ENCODE data around the gene AGAP1.

Gene AGAP1

DNA sequence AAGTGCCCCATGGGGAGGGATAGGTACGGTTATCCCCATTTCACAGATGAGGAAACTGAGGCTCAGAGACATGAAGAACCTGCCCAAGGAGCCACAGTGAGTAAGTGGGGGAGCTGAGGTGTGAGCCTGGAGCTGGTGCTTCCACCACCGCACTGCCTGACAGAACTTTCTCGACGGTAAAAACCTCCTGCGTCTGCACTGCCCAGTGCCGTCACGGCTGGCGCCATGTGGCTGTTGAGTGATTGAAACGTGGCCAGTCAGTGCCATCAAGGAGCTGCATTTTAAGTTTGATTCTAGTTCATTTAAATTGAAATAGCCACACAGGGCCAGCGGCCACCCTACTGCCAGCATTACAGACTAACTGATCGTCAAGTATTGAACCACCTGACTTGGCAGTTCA lies 217.1 kb downstream of the AGAP1 start:
- no peak for DNase-seq (ENCODE audit: low read depth in 2 of 2)

DNA sequence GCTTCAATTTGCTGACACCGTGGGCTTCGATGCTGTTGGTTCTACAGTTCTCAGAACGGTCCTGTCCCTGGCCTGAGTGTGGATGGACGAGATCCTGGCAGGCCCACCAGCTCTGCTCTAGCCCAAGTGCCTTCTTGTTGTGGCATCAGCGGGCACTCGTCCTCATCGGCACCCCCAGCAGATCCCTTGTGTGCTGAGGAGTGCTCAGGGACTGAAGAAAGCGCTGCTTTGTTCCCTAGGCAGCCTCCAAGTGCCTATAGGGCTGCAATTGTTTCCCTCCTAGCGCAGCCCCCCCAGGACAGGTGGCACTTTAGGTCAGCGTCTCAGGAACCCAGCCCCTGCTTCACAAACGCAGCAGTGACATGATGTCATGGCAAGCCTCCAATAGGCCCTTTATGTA lies 217.7 kb downstream of the AGAP1 start:
- no peak for DNase-seq (ENCODE audit: low read depth in 2 of 2)

DNA sequence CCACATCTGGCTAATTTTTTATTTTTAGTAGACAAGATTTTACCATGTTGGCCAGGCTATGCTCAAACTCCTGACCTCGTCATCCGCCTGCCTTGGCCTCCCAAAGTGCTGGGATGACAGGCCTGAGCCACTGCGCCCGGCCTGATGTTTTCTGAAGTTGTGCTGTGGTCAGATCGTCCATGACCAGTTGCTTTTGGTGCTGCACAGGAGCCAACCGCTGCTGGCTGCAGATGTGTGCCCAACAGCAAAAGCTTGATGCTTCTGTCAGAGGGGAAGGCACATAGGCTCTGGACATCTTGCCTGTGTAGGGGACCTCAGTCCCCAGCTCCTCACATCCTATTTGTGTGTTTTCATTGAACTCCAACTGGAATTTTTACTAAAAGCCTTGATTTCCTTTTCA lies 218.3 kb downstream of the AGAP1 start:
- DNase-seq (ENCODE audit: low read depth in 2 of 2): no peak

DNA sequence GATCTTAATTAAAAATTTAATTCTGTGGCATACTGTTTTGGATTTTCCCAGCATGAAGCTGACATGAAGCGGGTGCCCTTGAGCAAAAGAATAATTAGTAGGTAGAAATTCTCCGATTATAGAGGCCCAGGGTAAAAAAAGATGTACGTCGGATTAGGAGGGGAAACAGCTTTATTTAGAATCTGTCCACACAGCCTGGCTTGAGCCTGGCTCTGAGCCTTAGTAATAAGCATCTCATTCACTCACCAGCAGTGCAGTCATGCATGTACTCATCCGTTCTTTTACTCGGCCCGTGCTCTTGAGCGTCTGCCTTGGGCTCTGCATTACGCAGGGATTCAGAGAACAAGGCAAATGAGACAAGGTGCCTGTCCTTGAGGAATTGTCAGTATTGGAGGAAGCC lies 219.3 kb downstream of the AGAP1 start:
- no peak for DNase-seq (ENCODE audit: low read depth in 2 of 2)

DNA sequence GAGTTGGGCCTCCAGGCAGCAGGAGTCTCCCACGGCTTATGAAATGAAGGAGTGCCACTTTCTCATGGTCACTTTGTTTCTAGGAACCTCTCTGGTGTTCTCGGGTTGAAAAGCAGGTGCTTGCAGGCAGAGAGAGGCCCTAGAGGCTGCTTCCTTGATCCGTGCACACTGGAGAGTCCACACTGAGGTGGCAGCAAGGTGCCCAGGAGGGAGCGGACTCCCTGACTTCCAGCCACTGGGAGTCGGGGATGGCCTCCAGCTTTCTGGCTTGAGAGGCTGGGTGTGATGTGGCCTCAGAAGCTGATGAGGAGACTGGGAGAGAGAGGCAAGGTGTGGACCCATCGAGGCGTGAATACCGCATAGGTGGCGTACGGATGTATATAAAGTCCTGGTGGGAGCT lies 221.8 kb downstream of the AGAP1 start:
- no peak for DNase-seq (ENCODE audit: low read depth in 2 of 2)

DNA sequence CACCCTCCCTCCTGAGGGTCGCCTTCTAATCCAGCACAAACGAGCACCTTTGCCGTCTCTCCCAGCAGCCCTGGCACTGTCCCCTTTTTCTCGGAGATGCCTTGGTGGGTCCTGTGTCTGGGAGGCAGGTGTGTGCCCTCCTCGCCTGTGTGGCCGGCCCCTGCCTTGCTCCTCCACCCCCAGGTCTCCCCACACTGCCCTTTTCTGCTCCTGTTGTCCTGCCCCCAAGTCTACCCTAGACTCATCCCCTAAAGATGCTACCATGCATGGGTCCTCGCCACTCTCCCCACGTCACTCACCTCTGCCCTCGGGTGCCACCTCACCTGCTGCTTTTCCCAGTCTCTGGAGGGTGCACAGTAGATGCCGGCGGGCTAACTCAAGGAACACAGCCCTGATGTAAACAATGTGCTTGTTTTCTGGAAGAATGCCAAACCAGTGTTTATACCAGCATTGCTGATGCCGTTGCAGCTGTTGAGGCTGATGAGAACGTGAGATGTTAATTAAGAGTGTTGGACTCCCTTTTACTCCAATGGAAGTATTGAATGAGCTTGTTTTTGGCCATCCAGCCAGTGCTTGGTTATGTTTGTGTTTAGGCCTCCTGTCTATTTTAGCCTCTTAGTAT lies 223.1 kb downstream of the AGAP1 start:
- no peak for DNase-seq (ENCODE audit: low read depth in 2 of 2)

DNA sequence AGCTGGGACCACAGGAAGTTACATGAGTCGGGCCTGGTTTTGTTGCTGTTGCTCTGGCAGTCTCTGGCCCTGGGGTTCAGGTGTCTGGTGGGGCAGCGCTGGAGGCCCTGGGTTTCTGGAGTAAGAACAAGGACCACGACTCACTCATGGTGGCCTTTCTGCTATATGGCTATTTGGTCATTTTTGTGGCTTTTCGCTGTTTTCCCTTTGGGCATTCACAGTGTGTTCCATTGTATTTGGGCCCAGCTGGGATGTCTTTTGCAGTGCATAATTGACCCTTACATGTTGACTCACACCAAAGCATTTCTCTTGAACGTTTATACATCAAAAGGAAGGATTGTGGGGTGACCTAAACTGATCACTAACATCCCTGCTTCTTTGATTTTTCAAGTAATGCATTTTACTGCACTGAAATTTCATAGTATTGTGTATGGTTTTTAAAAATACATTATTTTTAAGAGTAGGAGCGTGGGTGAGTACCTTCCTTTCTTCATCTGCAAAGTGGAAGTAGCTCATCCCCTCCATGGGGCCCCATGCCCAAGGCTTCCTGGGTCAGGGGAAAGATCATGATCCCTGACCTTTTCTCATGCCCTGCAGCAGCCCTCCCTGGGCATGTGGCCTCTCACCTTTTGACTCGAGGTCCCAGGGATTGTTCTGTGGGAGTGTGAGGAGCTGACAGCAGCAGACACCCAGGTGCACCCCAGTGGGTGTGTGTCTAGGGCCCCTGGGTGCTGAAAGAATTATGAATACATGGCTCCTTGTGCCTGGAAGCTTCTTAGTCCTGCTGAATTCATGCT lies 225.5 kb downstream of the AGAP1 start:
- no peak for DNase-seq (ENCODE audit: low read depth in 2 of 2)

DNA sequence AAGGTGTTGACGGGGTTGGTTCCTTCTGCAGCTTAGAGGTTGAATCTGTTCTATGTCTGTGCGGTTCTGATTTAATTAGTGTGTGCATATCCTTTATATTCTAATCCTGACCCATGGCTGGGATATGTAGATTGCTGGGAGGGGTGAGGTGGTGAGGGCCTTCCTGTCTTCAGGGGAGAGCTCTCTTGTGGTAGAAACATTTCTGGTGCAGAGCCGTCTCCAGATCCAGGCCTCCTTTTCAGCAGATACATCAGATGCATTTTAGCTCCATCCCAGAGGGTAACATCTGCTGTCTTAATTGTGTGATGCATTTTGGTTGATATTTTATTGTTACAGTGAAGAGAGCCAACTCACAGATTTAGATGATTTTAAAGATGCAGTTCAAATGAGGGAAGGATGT lies 227.8 kb downstream of the AGAP1 start:
- no peak for DNase-seq (ENCODE audit: low read depth in 2 of 2)

DNA sequence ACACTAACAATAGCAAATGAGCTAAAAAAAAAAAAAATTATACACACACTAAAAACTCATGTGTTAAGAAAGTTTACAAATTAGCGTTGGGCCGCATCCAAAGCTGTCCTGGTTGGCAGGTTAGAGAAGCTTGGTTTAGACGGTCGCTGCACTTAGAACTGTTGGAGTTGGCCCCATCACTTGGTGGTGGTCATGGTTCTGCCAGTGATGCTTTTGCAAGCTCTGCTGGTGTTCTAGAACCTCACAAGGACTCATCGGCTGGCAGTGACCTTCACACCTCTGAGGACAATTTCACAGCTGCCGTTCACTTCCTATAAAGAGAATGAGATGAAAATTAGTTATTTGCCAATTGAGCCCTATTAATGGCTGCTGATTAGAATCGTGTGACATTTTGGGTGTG lies 229.0 kb downstream of the AGAP1 start:
- DNase-seq (ENCODE audit: low read depth in 2 of 2): no peak

DNA sequence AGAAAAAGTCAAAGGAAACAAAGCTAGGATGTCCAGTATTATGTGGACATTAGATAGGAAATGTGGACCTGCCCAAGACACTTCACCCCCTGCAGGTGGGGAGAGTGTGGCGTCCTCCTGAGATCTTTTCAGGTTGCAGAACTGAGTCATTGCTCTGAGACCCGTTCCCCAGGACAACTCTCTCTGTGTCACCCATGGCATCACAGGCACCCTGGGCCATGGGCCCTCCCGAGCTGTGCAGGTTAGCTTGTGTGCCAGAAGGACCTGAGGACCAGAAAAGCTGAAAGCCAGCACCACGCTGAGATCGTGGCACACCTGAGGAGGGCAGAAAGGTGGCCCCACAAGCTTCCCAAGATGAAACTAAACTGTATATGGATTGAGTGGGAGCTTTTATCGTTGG lies 229.5 kb downstream of the AGAP1 start:
- no peak for DNase-seq (ENCODE audit: low read depth in 2 of 2)

DNA sequence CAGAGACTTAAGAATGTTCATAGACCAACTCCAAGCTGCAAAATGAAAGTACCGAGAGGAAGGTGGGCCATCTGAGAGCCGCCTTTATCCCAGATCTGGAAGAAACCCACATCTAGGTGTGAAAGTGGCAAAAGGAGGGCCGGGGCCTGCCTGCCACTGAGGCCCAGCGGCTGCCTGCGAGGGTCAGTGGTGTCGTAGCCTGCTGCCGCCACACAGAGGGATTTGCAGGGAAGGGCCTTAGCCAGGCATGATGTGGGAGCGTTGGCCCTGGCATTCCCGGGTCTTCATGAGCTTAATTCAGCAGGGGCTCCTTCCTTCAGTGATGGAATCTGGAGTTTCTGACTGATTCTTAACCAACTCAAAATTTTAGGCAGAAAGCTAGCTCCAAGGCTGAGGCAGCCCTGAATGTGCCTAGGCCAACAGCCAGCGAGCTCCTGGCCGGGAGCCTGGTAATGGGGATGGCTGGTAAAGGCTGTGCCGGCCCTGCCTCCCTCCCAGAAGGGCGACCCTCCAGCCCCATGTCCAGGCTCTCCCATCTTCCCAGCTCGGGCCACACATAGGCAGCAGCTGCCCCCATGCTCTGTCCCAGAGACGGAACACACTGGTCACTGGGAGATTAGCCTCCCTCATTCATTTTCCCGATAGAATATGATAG lies 230.1 kb downstream of the AGAP1 start:
- no peak for DNase-seq (ENCODE audit: low read depth in 2 of 2)

DNA sequence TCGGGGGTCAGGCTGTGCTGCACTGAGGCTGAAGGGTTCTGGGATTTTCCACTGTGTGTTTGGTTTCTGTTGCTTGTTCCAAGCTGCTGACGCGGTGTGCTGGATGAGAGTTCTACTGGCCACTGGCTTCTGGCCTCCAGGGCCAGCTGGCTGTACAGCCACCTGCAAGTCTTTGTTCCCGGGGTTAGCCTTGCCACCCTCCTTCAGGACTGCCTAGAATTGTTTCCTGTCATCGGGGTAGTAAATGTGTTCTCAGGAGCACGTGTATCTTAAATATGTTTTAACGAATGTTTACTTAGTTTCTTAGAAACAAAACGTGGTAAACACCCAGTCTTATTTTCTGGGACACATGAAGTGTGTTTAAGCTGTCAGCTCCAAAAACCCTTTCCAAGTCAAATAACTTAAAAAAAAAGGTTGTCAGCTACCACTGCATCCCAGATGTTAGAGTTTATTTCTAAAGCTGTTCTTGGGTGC lies 231.2 kb downstream of the AGAP1 start:
- no peak for DNase-seq (ENCODE audit: low read depth in 2 of 2)

DNA sequence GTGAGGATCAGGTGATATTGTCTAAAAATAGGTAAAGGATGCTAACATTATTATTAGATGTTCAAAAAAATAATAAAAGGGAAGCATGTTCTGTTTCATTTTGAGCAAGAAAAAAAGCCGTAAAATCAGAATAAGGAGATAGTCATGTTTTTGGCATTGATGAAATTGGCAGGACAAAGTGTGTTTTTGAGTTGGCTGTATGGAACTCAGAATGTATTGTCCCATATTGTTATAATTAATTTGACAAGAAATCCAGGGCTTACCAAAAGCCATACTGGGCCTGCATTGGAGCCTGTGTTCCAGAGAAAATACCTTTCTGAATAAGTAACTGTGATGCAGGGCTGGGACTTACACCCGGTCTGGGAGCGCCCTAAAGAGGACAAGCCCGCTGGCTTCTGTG lies 232.0 kb downstream of the AGAP1 start:
- no peak for DNase-seq (ENCODE audit: low read depth in 2 of 2)

DNA sequence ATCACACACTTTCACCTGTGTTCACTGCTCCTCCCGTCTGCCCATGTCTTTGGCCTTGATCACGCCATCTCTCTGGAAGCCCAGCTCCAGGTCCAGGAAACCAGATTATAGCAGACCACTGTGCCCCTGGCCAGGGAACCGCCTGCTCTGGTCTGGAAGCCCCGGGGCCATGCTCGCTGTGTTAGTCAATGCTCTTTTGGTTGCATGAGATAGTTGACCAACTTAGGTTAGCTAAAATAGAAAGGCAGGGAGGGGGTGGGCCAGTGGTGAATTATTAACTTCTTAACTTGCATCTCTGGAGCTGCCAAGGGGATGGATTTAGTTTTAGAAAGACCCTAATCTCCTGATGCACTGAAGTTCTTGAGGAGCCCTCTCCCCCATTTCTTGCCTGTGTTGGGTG lies 232.7 kb downstream of the AGAP1 start:
- no peak for DNase-seq (ENCODE audit: low read depth in 2 of 2)

DNA sequence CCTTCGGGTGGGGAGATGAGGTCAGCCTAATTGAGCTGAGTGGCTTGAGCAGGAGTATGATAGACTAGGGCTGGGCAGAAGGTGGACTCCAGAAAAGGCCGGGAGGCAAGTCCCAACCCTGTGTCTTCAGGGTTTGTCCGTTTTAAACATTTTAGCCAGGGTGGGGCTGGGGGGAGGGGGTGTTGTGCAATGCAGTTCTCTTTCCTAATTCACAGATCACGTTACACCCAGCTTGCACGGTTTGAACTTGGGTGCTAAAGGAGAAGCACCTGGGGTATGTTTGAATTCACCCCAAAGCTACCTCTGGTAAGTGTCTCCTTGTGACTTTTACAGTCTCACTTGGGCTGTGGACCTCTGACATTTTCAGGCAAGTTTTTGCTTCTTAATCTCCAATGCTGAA lies 233.3 kb downstream of the AGAP1 start:
- DNase-seq (ENCODE audit: low read depth in 2 of 2): no peak

DNA sequence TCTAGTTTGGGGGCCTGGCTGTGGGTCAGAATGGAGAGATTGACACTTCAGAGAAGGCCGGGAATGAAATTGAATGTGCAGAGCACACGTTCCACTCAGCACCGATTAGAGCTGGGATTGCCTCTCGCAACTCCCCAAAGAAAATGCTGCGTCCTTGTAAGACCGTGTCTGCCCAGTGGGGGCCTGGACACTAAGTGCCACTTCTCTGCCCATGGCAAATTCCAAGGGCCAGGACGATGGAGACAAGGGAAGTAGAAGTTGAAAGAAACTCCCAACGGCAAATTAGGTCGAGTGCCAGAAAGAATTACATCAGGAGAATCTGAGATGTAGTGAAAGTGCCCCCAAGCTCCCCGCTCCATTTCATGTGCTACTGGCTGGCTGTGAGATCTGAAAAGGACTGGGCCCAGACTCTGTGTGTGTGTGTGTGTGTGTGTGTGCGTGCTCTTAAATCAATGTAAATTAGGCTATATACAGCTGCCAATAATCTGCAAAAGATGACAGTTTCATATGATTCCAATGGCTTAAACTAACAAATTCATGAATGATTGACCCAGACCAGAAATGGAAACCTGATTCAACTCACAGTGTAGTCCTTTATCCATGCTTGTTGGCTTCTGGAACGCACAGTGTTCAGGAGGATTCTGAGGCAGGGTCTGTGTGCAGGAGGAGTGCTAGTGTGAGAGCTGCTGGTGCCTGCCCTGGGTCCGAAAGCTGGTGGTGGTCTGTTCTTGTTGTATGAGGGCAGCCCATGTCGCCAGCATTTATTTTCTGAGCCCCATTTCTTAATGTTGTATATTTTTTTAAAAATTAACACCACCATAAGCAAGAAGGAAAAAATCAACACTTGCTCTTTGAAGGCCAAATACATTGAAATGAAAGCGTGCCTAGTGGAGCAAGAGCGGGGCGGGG lies 234.3 kb downstream of the AGAP1 start:
- no peak for DNase-seq (ENCODE audit: low read depth in 2 of 2)

DNA sequence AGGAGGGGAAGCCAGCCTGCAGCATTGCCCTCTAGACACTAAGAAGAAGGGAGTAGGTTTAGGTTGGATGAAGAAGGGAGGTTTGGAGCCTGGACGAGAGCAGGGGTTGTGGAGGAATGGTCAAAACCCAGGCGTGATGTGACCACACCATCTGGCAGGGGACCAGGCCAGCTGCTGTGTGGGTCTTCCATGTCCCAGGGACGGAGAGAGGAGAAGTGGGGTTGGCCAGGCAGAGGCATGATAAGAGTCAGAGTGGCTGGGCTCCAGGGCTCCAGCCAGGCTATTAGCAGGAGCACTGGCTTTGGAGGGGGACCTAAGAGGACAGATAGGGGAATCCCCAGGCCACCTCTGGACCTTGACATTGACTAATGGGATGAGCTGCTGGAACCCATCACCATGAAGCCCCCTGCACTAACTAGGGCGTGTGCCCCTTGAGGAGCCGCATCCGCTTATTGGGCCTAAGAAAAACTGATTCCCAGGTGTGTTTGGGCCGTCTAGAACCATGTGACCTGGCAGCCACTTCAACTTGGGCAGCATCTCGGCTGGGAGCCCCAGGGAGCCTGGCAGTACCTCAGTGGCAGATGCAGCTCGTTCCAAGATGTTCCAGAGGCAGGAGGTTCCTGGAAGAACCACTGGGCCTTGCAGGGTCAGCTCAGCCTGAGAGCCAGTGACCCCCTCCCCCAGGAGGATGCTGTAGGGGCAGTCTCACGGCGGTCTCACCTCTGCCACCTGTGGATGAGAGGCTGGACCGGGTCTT lies 235.1 kb downstream of the AGAP1 start:
- no peak for DNase-seq (ENCODE audit: low read depth in 2 of 2)

DNA sequence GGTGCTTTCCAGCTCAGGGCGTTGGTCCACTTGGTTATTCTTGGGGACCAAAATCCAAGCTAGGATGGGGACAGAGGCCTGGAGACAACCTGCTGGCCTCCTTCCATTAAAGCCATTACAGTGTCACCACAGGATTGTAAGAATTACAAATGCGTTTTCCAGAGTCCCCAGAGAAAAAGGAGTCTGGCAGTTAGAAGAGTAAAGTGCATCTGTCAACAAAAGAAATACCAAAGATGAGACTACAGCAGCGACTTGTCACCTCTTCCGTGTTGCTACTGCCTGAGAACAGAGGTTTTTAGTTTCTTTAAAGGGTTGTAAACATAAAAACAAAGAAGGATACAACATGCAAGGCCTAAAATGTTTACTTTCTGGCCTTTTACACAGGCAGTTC lies 235.7 kb downstream of the AGAP1 start:
- no peak for DNase-seq (ENCODE audit: low read depth in 2 of 2)

DNA sequence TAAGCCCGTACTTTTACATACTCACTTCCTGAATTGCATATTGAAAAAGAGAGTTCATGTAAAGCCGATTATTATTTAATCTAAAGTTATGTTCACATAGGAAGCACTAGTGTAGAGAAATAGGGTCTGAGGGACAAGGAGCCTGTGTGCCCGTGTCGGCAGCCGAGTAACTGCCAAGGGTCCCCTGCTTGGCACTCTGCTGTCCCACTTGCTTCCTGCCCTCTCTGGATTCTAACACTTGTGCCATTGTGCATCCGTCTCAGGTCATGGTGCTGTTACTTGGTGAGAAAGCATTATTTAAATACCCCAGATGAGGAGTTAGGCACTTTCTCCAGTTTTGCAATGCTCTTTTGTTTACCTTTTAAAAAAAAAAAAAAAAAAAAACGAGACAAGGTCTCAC lies 236.3 kb downstream of the AGAP1 start:
- DNase-seq (ENCODE audit: low read depth in 2 of 2): no peak

DNA sequence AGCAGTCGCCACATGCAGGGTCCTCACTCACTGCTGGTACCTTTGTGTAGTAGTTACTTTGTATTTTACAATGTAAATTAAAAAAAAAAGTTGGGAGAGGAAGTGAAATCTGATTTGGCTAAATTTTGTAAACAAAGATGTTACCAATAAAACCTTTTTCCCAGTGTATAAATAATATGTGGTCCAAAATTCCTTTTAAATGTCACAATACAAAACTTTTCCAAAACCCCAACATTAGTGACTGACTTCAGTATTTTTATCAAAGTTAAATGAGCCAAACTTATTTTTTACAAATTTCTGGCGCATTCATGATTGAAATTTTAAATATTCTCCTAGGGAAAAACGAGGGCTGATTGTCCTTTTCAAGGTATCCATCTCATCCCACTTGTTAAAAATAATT lies 239.9 kb downstream of the AGAP1 start:
- no peak for DNase-seq (ENCODE audit: low read depth in 2 of 2)

DNA sequence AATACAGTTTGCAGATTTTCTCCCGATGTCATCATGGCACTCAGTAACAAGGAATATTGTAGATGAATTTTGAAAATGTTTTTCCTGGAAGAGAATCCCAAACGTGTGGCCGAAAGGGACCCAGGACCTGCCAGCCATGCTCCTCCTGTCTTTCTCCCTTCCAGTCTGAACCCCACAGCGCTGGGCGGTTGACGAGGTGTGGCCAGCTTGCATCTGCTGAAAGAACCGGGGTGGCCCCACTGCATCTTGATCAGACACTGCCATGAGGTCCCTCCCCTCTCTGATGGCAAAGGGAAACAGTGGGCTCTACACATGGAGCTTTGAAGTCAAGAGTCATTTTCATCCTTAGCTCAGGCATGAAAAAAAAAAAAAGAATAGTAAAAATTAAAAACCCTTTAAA lies 240.3 kb downstream of the AGAP1 start:
- no peak for DNase-seq (ENCODE audit: low read depth in 2 of 2)

All from stimulated activated CD4-positive, alpha-beta T cell treated with anti-CD3 and anti-CD28 coated beads, Interleukin-1b, Interleukin-23, amount 100 ng/mL, for 4 hours (primary cell).